ENCODE measurements around the gene MARCHF2. TPM values are rescaled to one million over a fixed set of nuclear protein-coding genes. Genes with fewer than 3 reads are reported as not detected.
A peak's percentile ranks its signal among the peaks of the same experiment; 100 is the strongest.
"Not testable (repeated sequence)": the region's sequence is repeated elsewhere in the genome, so short reads cannot be mapped to it uniquely, and the experiment has no call there.

Gene MARCHF2, protein sequence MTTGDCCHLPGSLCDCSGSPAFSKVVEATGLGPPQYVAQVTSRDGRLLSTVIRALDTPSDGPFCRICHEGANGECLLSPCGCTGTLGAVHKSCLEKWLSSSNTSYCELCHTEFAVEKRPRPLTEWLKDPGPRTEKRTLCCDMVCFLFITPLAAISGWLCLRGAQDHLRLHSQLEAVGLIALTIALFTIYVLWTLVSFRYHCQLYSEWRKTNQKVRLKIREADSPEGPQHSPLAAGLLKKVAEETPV
- 100.0 TPM for total RNA-seq
- long read RNA-seq, transcript MARCH2-202 (4 exons, 1,192 nt) = minor isoform, 6 of 205 reads
- long read RNA-seq, transcript MARCH2-201 (5 exons, 1,376 nt) = major isoform, 100 of 205 reads
- long read RNA-seq, partial matches to known transcripts = 4 of 205 reads
- long read RNA-seq, other reads (novel, unspliced or antisense) = 92 of 205 reads

DNA sequence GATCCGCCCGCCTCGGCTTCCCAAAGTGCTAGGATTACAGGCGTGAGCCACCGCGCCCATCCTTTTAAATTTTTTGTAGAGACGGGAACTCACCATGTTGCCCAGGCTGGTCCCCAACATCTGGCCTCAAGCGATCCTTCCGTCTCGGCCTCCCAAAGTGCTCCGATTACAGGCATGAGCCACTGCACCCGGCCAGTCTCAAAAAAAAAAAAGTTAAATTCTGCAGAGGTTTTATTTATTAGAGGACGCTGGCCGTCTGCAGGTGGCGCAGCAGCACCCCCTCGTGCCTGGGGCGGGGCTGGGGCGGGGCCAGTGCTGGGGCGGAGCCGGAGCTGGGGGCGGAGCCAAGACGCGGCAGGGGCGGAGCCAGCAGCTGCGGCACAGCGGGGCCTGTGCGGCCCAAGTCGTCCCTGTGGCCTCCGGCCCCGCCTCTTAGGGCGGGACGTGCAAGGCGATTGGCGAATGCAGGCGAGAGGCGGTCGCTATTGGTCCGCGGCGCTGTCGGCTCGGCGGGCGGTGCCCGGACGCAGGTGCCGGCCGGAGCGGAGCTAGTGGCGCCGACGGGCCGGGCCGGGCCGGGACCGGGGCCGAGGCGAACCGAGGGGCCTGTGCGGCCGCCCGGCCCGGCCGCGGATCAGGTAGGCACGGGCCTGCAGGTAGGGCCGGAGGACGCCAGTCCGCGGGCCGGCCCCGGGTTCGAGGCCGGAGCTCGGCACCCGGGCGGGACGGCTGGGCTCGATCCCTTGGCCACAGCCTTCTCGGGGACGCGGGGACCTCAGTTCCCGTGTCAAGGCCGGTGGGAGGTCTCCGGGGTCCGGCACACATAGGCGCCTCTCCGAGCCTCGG is at the start of gene MARCHF2:
Gene MARCHF2 (plus strand): TSS at position 523 of the 846 bp plus-strand sequence. CDS start 8,536 bp downstream, outside the sequence.
- DNase-seq (peak; percentile 99), ATAC-seq (ENCODE audit: poor library complexity) (peak; percentile 99)
- intact Hi-C loops (cut with DNase I) = loop anchor here (5.0 kb wide), 1 partner anchor 94 kb away; no protein-coding TSS in a partner anchor

DNA sequence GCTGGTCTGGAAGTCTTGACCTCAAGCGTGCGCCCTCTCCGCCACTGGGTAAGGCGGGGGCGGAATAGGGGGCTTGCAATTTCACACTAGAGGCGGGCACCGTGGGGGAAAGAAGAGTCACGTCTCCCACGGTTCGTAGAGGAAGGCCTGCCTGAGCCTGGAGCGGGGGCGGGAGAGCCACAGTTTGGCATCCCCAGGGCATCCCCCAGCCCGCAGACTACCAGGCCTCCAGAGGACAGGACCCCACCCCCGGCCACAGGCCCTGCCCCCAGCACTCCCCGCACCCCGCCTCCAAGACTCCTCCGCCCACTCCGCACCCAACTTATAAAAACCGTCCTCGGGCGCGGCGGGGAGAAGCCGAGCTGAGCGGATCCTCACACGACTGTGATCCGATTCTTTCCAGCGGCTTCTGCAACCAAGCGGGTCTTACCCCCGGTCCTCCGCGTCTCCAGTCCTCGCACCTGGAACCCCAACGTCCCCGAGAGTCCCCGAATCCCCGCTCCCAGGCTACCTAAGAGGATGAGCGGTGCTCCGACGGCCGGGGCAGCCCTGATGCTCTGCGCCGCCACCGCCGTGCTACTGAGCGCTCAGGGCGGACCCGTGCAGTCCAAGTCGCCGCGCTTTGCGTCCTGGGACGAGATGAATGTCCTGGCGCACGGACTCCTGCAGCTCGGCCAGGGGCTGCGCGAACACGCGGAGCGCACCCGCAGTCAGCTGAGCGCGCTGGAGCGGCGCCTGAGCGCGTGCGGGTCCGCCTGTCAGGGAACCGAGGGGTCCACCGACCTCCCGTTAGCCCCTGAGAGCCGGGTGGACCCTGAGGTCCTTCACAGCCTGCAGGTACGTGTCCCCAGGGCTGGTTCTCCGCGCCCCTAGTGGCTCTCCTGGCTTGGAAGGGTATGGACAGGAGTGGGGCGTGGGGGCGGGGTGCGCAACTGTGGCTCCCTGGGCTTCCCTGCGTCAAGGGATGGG is 49.0 kb upstream of the MARCHF2 start, which contains the start of gene ANGPTL4:
Gene ANGPTL4 (plus strand): TSS at position 353 of the 969 bp plus-strand sequence. CDS start 167 bp downstream, at position 520.
- ATAC-seq (ENCODE audit: poor library complexity) (peak; percentile 72), DNase-seq (peak; percentile 89)
- intact Hi-C loops (cut with DNase I) = no loop called here

DNA sequence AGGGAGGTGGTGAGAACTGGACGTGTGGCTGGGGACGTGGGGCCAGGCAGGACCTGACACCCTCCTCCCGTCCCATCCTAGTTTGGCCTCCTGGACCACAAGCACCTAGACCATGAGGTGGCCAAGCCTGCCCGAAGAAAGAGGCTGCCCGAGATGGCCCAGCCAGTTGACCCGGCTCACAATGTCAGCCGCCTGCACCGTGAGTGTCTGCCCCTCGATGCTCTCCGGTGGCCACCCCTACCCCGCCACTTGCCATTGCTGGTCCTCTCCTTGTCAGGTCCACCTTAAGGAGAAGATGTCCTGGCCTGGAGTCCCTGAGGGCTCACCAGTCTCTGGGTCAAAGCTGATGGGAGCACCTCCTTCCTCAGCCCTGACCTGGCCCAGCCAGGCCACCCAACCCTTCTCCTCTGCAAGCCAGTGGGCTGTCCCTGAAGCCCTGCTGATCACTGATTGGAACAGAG is 47.0 kb upstream of the MARCHF2 start:
- intact Hi-C loops (cut with DNase I) = no loop called here
- DNase-seq = no peak

DNA sequence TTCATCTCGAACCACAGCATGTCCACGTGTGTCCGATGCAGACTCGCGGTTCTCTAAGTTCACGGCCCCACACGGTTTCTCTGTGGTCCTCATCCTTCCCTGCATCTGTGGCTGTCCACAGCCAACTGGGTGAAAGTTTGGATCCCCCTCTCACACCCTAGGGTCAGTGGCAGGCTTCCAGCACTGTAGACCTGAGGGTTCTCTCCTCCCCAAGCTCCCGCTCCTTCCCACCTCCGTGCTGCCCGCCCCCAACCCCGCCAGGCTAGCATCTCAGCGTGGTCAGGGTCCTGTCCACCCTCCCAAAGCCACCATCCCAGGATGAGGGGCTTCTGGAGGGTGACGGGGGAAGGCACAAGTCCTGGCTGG is 46.2 kb upstream of the MARCHF2 start:
- intact Hi-C loops (cut with DNase I) = no loop called here
- DNase-seq (no peak), ATAC-seq (ENCODE audit: poor library complexity) (peak; percentile 3)

More for the DNA sequence above, 47.0 kb upstream of the MARCHF2 start:
- ATAC-seq (ENCODE audit: poor library complexity) = no peak

DNA sequence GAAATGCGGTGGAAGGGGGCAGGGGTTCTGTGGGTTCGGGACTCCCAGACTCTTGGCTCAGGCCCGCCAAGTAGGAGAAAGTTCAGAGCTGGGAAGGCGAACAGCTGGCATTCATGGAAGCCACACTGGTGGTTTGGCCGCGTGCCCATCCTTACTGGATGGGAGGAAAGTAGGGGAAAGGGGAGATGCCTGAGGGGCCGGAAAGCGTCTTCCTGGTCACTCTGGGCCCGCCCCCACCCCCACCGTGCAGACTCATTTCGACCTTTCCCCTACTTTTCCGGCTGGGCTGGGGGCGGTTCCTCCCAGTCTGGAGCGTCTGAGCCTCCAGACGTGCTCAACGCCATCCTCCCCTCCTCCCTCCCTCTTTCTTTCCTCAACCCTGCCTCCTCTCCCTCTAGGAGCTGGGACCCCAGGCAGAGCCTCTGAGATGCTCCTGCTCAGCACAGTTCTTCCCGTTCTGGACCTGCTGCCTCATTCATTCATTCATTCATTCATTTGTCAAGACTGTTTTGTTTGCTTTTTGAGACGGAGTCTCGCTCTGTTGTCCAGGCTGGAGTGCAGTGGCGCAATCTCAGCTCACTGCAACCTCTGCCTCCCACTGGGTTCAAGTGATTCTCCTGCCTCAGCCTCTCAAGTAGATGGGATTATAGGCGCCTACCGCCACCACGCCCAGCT is 45.6 kb upstream of the MARCHF2 start:
- ATAC-seq (ENCODE audit: poor library complexity) = peak; percentile 60

DNA sequence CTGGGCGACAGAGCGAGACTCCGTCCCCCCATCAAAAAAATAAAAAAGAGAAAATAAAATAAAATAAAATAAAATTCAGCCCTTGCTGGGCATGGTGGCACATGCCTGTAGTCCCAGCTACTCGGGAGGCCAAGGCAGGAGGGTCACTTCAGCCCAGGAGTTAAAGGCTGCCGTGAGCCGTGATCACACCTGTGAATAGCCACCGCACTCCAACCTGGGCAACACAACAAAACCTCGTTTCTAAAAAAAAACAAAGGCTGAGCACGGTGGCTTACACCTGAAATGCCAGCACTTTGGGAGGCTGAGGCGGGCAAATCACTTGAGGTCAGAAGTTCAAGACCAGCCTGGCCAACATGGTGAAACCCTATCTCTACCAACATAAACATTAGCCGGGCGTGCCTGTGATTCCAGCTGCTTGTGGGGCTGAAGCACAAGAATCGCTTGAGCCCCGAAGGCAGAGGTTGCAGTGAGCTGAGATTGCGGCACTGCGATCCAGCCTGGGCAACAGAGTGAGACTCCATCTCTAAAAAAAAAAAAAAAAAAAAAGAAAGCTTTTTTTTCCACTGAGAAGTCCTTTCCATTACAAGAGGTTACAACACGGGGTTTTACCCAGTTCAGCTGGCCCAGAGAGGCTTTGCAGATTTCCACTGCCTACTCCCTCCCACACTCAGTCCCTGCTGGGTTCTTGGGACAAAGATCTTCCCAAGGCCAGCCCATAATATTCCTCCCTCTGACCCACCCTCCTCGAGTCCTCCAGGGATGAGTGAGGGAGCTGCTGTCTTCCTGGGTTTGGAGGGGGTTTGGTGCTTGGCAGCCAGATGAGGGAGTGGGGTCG is 42.7 kb upstream of the MARCHF2 start:
- no peak for ATAC-seq (ENCODE audit: poor library complexity)

More for the DNA sequence above, 45.6 kb upstream of the MARCHF2 start:
- peak; percentile 94 for DNase-seq
- intact Hi-C loops (cut with DNase I) = no loop called here

DNA sequence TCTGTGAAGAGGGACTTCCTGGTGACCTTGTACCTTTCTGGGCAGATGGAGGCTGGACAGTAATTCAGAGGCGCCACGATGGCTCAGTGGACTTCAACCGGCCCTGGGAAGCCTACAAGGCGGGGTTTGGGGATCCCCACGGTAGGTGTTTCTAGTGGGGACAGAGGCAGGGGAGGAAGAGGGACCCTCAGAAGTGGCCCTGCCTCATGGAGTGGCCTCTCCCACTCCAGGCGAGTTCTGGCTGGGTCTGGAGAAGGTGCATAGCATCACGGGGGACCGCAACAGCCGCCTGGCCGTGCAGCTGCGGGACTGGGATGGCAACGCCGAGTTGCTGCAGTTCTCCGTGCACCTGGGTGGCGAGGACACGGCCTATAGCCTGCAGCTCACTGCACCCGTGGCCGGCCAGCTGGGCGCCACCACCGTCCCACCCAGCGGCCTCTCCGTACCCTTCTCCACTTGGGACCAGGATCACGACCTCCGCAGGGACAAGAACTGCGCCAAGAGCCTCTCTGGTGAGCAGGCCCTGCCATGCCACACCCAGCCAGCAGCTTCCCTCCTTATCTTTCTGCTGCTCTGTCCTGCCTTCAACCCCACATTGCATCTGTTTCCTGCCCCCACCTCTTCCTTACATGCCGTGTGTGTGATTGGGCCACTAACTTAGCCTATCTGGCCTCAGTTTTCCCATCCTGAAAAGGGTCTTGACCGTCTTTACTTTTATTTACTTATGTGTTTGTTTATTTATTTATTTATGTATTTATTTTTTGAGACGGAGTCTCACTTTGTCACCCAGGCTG is 41.9 kb upstream of the MARCHF2 start:
- ATAC-seq (ENCODE audit: poor library complexity) (no peak), DNase-seq (no peak)
- intact Hi-C loops (cut with DNase I) = no loop called here

More for the DNA sequence above, 42.7 kb upstream of the MARCHF2 start:
- DNase-seq = no peak
- intact Hi-C loops (cut with DNase I) = no loop called here

DNA sequence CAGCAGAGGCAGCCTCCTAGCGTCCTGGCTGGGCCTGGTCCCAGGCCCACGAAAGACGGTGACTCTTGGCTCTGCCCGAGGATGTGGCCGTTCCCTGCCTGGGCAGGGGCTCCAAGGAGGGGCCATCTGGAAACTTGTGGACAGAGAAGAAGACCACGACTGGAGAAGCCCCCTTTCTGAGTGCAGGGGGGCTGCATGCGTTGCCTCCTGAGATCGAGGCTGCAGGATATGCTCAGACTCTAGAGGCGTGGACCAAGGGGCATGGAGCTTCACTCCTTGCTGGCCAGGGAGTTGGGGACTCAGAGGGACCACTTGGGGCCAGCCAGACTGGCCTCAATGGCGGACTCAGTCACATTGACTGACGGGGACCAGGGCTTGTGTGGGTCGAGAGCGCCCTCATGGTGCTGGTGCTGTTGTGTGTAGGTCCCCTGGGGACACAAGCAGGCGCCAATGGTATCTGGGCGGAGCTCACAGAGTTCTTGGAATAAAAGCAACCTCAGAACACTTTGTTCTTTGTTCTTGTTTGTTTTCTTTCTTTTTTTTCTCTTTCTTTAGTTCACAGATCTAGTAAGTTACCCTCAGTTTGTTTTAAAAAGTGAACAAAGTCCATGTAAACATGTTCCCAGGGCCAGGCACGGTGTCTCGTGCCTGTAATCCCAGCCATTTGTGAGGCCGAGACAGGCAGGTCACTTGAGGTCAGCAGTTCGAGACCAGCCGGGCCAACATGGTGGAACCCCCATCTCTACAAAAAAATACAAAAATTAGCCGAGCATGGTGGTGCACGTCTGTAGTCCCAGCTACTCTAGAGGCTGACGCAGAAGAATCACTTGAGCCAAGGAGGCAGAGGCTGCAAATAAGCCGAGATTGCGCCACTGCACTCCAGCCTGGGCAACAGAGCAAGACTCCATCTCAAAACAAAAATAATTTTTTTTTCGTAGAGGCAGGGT is 39.0 kb upstream of the MARCHF2 start:
- DNase-seq (peak; percentile 70), ATAC-seq (ENCODE audit: poor library complexity) (peak; percentile 61)
- intact Hi-C loops (cut with DNase I) = no loop called here

DNA sequence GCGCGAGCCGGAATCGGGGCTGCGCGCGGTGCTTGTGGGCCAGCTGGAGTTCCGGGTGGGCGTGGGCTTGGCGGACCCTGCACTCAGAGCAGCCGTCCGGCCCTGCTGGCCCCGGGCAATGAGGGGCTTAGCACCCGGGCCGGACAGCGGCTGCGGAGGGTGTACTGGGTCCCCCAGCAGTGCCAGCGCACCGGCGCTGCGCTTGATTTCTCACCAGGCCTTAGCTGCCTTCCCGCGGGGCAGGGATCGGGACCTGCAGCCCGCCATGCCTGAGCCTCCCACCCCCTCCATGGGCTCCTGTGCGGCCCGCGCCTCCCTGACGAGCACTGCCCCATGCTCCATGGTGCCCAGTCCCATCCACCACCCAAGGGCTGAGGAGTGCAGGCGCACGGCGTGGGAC is 37.3 kb upstream of the MARCHF2 start:
- intact Hi-C loops (cut with DNase I); DNase-seq; ATAC-seq (ENCODE audit: poor library complexity): not testable (repeated sequence)

DNA sequence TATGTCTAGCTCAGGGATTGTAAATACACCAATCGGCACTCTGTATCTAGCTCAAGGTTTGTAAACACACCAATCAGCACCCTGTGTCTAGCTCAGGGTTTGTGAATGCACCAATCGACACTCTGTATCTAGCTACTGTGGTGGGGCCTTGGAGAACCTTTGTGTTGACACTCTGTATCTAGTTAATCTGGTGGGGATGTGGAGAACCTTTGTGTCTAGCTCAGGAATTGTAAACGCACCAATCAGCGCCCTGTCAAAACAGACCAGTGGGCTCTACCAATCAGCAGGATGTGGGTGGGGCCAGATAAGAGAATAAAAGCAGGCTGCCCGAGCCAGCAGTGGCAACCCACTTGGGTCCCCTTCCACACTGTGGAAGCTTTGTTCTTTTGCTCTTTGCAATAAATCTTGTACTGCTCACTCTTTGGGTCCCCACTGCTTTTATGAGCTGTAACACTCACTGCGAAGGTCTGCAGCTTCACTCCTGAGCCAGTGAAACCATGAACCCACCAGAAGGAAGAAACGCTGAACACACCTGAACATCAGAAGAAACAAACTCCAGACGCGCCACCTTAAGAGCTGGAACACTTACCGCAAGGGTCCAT is 36.6 kb upstream of the MARCHF2 start:
- DNase-seq; ATAC-seq (ENCODE audit: poor library complexity); intact Hi-C loops (cut with DNase I): not testable (repeated sequence)

DNA sequence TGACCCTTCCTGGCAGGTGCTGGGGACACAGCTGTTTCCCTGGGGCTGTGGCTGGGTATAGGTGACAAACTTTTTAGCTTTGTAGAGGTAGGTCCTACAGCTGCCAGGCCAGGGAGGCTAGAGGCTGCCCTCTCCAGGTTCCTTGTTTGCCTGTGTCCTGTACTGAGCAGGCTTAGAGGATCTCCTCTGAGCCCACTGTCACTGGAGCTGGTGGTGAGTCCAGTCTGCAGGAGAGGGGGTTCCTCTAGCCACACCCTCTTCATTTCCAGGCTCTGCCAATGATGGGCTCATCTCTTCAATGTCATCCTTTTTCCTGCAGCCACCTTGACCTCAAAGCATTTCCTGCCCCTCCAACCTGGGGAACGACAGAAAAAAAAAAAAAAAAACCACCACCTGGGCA is 35.5 kb upstream of the MARCHF2 start:
- DNase-seq (no peak), ATAC-seq (ENCODE audit: poor library complexity) (no peak)
- intact Hi-C loops (cut with DNase I) = no loop called here

DNA sequence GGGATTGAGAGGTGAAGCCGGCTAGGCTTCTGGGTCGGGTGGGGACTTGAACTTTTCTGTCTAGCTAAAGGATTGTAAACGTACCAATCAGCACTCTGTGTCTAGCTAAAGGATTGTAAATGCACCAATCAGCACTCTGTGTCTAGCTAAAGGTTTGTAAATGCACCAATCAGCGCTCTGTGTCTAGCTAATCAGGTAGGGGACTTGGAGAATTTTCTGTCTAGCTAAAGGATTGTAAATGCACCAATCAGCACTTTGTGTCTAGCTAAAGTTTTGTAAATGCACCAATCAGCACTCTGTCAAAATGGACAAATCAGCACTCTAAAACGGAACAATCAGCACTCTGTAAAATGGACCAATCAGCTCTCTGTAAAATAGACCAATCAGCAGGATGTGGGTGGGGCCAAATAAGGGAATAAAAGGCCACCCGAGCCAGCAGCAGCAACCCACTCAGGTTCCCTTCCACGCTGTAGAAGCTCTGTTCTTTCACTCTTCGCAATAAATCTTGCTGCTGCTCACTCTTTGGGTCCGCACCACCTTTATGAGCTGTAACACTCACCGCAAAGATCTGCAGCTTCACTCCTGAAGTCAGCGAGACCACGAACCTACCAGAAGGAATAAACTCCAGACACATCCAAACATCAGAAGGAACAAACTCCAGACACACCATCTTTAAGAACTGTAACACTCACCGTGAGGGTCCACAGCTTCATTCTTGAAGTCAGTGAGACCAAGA is 33.8 kb upstream of the MARCHF2 start:
- intact Hi-C loops (cut with DNase I); DNase-seq; ATAC-seq (ENCODE audit: poor library complexity): not testable (repeated sequence)

DNA sequence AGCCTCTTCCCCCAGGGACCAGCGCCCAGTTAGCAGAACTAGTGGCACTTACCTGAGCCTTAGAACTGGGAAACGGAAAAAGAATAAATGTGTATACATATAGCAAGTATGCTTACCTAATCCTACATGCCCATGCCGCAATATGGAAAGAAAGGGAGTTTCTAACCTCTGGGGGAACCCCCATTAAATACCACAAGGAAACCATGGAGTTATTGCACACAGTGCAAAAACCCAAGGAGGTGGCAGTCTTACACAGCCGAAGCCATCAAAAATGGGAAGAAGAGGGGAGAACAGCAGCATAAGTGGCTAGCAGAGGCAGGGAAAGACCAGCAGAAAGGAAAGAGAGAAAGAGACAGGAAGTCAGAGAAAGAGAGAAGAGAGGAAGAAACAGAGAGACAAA is 28.5 kb upstream of the MARCHF2 start:
- ATAC-seq (ENCODE audit: poor library complexity); DNase-seq; intact Hi-C loops (cut with DNase I): not testable (repeated sequence)

DNA sequence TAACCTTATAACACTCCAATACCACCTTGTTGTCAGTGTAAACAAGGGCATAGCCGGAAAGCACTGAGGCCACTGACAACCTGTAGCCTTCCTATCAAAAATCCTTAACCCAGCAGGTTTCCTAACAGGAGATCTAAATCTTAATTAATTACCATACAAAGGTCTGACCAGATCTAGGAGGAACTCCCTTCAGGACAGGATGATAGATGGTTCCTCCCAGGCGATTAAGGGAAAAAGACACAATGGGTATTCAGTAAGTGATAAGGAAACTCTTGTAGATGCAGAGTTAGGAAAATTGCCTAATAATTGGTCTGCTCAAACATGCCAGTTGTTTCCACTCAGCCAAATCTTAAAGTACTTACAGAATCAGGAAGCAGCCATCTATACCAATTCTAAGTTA is 28.0 kb upstream of the MARCHF2 start:
- ATAC-seq (ENCODE audit: poor library complexity); DNase-seq; intact Hi-C loops (cut with DNase I): not testable (repeated sequence)

All from Right ventricle myocardium superior (tissue), 1 donor.